KMS-11 (cell line): ENCODE results near the gene MEST.

Experiments
- H2AFZ ChIP-seq: fragments of 200-600 bp; sonication (generic); 2 replicates; pipeline ENCODE4 v1.6.1; 2016; ENCODE audit warnings: antibody characterized with exemption, mixed run types, low read depth
- H3K27ac ChIP-seq: fragments of 200-600 bp; sonication (generic); 2 replicates; pipeline ENCODE4 v1.6.1; 2016; ENCODE audit warnings: mild to moderate bottlenecking, mixed run types
- H3K27me3 ChIP-seq: fragments of 200-600 bp; sonication (generic); 2 replicates; pipeline ENCODE4 v1.6.1; 2017; ENCODE audit warnings: mild to moderate bottlenecking, low read depth, mixed run types, moderate library complexity; ENCODE audit not compliant: insufficient read depth
- H3K36me3 ChIP-seq: fragments of 200-600 bp; sonication (generic); 2 replicates; pipeline ENCODE4 v1.6.1; 2017; ENCODE audit warnings: mild to moderate bottlenecking, mixed run types; ENCODE audit not compliant: insufficient read depth
- H3K4me1 ChIP-seq: fragments of 200-600 bp; sonication (generic); 2 replicates; pipeline ENCODE4 v1.6.1; 2016; ENCODE audit warnings: mild to moderate bottlenecking, low read depth, mixed run types; ENCODE audit not compliant: poor library complexity, severe bottlenecking
- H3K4me2 ChIP-seq: fragments of 200-600 bp; sonication (generic); 2 replicates; pipeline ENCODE4 v1.7.0; 2016; ENCODE audit warnings: mild to moderate bottlenecking, mixed run types
- H3K4me3 ChIP-seq: fragments of 200-600 bp; sonication (generic); IDR thresholded peaks from 2 replicates; pipeline ENCODE4 v1.6.1; 2017; ENCODE audit warnings: low read depth, low read length, mixed read lengths; ENCODE audit not compliant: insufficient read depth
- H3K79me2 ChIP-seq: fragments of 200-600 bp; sonication (generic); 2 replicates; pipeline ENCODE4 v1.6.1; 2016; ENCODE audit warnings: low read depth, mixed run types; ENCODE audit not compliant: insufficient read depth
- H3K9ac ChIP-seq: fragments of 200-600 bp; sonication (generic); 2 replicates; pipeline ENCODE4 v1.6.1; 2016; ENCODE audit warnings: mild to moderate bottlenecking, mixed run types
- H4K20me1 ChIP-seq: fragments of 200-600 bp; sonication (generic); 2 replicates; pipeline ENCODE4 v1.6.1; 2016; ENCODE audit warnings: mild to moderate bottlenecking, mixed run types; ENCODE audit not compliant: insufficient read depth
- CTCF ChIP-seq: fragments of 200-600 bp; sonication (generic); conservative IDR thresholded peaks from 2 replicates; pipeline ENCODE4 v1.6.1; 2017; ENCODE audit warnings: low read depth, mild to moderate bottlenecking, antibody characterized with exemption, low read length, moderate library complexity, mixed read lengths

MEST gene

GRCh38 chr7:130543487-130544010 is 51.7 kb downstream of the MEST start:
- no peak for TF ChIP-seq CTCF
- no peak overlapping the region for H3K4me2 ChIP-seq
- H2AFZ ChIP-seq, result no peak overlapping the region
- H3K4me3 ChIP-seq, result no peak overlapping the region
- no peaks in the 10 kb centered on the region for H3K27me3 ChIP-seq
- H3K36me3 ChIP-seq, result no peaks in the 10 kb centered on the region
- H4K20me1 ChIP-seq, result no peaks in the 10 kb centered on the region
- H3K4me1 ChIP-seq, result no peaks in the 10 kb centered on the region
- no peaks in the 10 kb centered on the region for H3K79me2 ChIP-seq
- no peak overlapping the region for H3K27ac ChIP-seq
- H3K9ac ChIP-seq, result no peak overlapping the region

DNA sequence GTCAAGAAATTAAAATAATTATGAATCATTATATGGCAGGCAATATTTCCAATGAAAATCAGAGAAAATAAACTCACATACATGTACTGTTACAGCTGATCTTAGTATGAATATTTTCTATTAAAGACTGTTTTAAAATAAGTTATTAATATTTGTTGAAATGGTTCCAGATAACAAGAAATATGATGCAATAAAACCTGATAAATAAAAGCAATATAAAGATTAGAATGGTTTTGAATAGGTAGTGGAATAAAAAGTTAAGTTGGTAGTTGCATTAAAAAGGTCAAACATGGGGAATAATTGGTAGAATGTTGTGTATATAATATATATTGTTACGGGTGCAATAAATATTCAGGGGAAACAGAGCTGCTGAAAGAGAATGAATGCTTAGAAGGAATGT is 52.5 kb downstream of the MEST start:
- no peaks in the 10 kb centered on the region for H3K79me2 ChIP-seq
- H3K36me3 ChIP-seq, result no peaks in the 10 kb centered on the region
- TF ChIP-seq CTCF, result no peak
- H3K27me3 ChIP-seq, result no peaks in the 10 kb centered on the region
- H2AFZ ChIP-seq, result no peak overlapping the region
- H3K27ac ChIP-seq, result no peak overlapping the region
- no peak overlapping the region for H3K9ac ChIP-seq
- H4K20me1 ChIP-seq, result no peaks in the 10 kb centered on the region
- H3K4me3 ChIP-seq, result no peak overlapping the region
- H3K4me2 ChIP-seq, result no peak overlapping the region
- no peaks in the 10 kb centered on the region for H3K4me1 ChIP-seq

GRCh38 chr7:130553398-130554029 is 61.6 kb downstream of the MEST start:
- H4K20me1 ChIP-seq, result no peaks in the 10 kb centered on the region
- H3K79me2 ChIP-seq, result no peaks in the 10 kb centered on the region
- no peak overlapping the region for H3K27ac ChIP-seq
- TF ChIP-seq CTCF, result no peak
- H3K4me3 ChIP-seq, result no peak overlapping the region
- H3K4me1 ChIP-seq, result no peaks in the 10 kb centered on the region
- no peak overlapping the region for H2AFZ ChIP-seq
- H3K27me3 ChIP-seq, result no peaks in the 10 kb centered on the region
- H3K9ac ChIP-seq, result no peak overlapping the region
- no peak overlapping the region for H3K4me2 ChIP-seq
- H3K36me3 ChIP-seq, result no peaks in the 10 kb centered on the region

DNA sequence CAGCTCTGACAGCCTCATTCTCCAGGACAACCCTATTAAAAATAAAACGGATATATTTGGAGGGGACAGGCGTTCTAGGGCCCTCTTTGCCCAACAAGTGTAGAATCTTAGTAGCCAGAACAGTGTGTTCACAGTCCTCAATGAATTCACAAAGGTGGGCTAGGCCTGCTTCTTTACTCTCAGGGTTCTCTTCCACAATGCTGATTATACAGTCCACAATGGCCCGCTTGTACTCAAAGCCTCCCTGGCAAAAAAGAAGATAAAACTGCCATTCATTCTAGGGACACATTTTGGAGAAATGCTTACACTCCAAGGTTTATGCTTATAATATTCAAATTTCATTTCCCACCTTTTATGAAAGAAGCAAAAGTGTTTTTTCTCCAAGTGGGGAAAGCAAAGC is 62.6 kb downstream of the MEST start:
- no peak overlapping the region for H2AFZ ChIP-seq
- H3K36me3 ChIP-seq, result no peaks in the 10 kb centered on the region
- no peak for TF ChIP-seq CTCF
- H3K79me2 ChIP-seq, result no peaks in the 10 kb centered on the region
- no peaks in the 10 kb centered on the region for H3K4me1 ChIP-seq
- no peak overlapping the region for H3K4me3 ChIP-seq
- no peak overlapping the region for H3K9ac ChIP-seq
- H3K27ac ChIP-seq, result no peak overlapping the region
- H3K4me2 ChIP-seq, result no peak overlapping the region
- H4K20me1 ChIP-seq, result no peaks in the 10 kb centered on the region
- H3K27me3 ChIP-seq, result no peaks in the 10 kb centered on the region
